ENCODE measurements around the gene WDR55. TPM values are rescaled to one million over a fixed set of nuclear protein-coding genes. Genes with fewer than 3 reads are reported as not detected.
"Not testable (repeated sequence)": the region's sequence is repeated elsewhere in the genome, so short reads cannot be mapped to it uniquely, and the experiment has no call there.

The WDR55 gene
- total RNA-seq, 4 donors from 2014 or later = 17.7 to 23.8 (median 20.6) TPM

DNA sequence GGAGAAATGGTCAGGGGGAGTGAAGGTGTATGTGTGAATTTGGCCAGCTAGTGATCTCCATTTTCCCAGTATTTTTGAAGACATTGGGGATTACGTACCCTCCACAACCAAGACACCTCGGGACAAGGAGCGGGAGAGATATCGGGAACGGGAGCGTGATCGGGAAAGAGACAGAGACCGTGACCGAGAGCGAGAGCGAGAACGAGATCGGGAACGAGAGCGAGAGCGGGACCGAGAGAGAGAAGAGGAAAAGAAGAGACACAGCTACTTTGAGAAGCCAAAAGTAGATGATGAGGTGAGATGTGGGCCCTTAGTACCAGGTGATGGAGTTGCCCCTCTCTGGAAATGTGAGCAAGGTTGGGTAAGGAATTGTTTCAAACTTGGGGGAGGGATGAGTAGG, 5.8 kb upstream of the WDR55 start:
- peaks cover 89 to 96% (median 94%) of the 10 kb centered on the region in 4 donors for H3K36me3 ChIP-seq
- WGBS = 98% methylated on average over 17 of the region's 17 CpGs

GRCh38 chr5:140660371-140660770, 4.3 kb upstream of the WDR55 start:
- intact Hi-C loops (cut with DNase I) = loop anchor here (5.0 to 10.0 kb wide), 2 partner anchors 37 to 286 kb away; no protein-coding TSS in a partner anchor
- not testable (repeated sequence) for DNase-seq (ENCODE audit: extremely low spot score); H3K27ac ChIP-seq (replicated peaks in 1 of 4); H3K27me3 ChIP-seq; H3K9me3 ChIP-seq; H3K4me3 ChIP-seq
- peaks cover 7 to 11% (median 10%) of the 10 kb centered on the region in 4 donors for H3K4me1 ChIP-seq
- peaks cover 76 to 81% (median 79%) of the 10 kb centered on the region in 4 donors for H3K36me3 ChIP-seq
- 85% methylated on average over 6 of the region's 6 CpGs for WGBS

More for the DNA sequence above, 5.8 kb upstream of the WDR55 start:
- no peaks in the 10 kb centered on the region for H3K27me3 ChIP-seq
- peaks cover 4 to 5% (median 4%) of the 10 kb centered on the region in 4 donors for H3K4me1 ChIP-seq
- TF ChIP-seq CTCF (IDR thresholded peaks at IDR 0.05) (no peak), EP300 (IDR thresholded peaks at IDR 0.05) (no peak), POLR2AphosphoS5 (IDR thresholded peaks at IDR 0.05) (no peak), POLR2A (IDR thresholded peaks at IDR 0.05; ENCODE audit: low read depth) (no peak)
- no peak overlapping the region for H3K27ac ChIP-seq (replicated peaks in 1 of 4)
- no peak overlapping the region for H3K4me3 ChIP-seq
- no peak for DNase-seq (ENCODE audit: extremely low spot score)
- H3K9me3 ChIP-seq = no peaks in the 10 kb centered on the region
- intact Hi-C loops (cut with DNase I) = no loop called here

- WGBS = 23% methylated on average over 18 of the region's 18 CpGs
- peaks cover 24 to 32% (median 29%) of the 10 kb centered on the region in 4 donors for H3K4me1 ChIP-seq
- H3K27me3 ChIP-seq = no peaks in the 10 kb centered on the region
- no peak for DNase-seq (ENCODE audit: extremely low spot score)
- intact Hi-C loops (cut with DNase I) = loop anchor here (5.0 to 10.0 kb wide), 2 partner anchors 33 to 289 kb away; no protein-coding TSS in a partner anchor
- H3K36me3 ChIP-seq = peaks cover 50 to 65% (median 55%) of the 10 kb centered on the region in 4 donors
- H3K27ac ChIP-seq (replicated peaks in 1 of 4) = peak overlapping the region; percentile 84 to 94 (median 92)
- TF ChIP-seq POLR2A (IDR thresholded peaks at IDR 0.05; ENCODE audit: low read depth) (no peak), POLR2AphosphoS5 (IDR thresholded peaks at IDR 0.05) (no peak), EP300 (IDR thresholded peaks at IDR 0.05) (no peak), CTCF (IDR thresholded peaks at IDR 0.05) (no peak)
- H3K9me3 ChIP-seq = no peaks in the 10 kb centered on the region
- peak overlapping the region; percentile 69 to 86 (median 78) for H3K4me3 ChIP-seq
These were observed 710 bp upstream of the WDR55 start for GRCh38 chr5:140664030-140664358.

- peaks cover 45 to 90% (median 73%) of the 10 kb centered on the region in 4 donors for H3K36me3 ChIP-seq
- H3K4me3 ChIP-seq; intact Hi-C loops (cut with DNase I); H3K9me3 ChIP-seq; H3K27me3 ChIP-seq; DNase-seq (ENCODE audit: extremely low spot score); H3K27ac ChIP-seq (replicated peaks in 1 of 4): not testable (repeated sequence)
- WGBS = 100% methylated on average over 3 of the region's 4 CpGs
- peaks cover 11 to 26% (median 22%) of the 10 kb centered on the region in 4 donors for H3K4me1 ChIP-seq
These were observed 6.3 kb downstream of the WDR55 start for GRCh38 chr5:140671035-140671434.

- Histone ChIP-seq H3K4me1 (peaks cover 5 to 20% (median 16%) of the 10 kb centered on the region in 4 donors), H3K27ac (replicated peaks in 1 of 4) (no peak overlapping the region), H3K27me3 (no peaks in the 10 kb centered on the region), H3K36me3 (peaks cover 51 to 96% (median 78%) of the 10 kb centered on the region in 4 donors), H3K9me3 (no peaks in the 10 kb centered on the region), H3K4me3 (no peak overlapping the region)
- 84% methylated on average over 1 of the region's 7 CpGs for WGBS
- no peak for DNase-seq (ENCODE audit: extremely low spot score)
- no peak for TF ChIP-seq POLR2AphosphoS5 (IDR thresholded peaks at IDR 0.05)
- TF ChIP-seq CTCF (IDR thresholded peaks at IDR 0.05) = no peak
- TF ChIP-seq EP300 (IDR thresholded peaks at IDR 0.05) = no peak
- TF ChIP-seq POLR2A (IDR thresholded peaks at IDR 0.05; ENCODE audit: low read depth) = no peak
- intact Hi-C loops (cut with DNase I) = no loop called here
These were observed 6.9 kb downstream of the WDR55 start for GRCh38 chr5:140671472-140672125.
